HG03460 (cell line): ENCODE data around the gene GRAMD2A.
"Not testable (repeated sequence)": the region's sequence is repeated elsewhere in the genome, so short reads cannot be mapped to it uniquely, and the experiment has no call there.

ENCODE experiments used
- ATAC-seq: cut with Tn5 transposase; IDR thresholded peaks from one replicate; pipeline ENCODE4 v1.9.1; 2021; ENCODE audit not compliant: unreplicated experiment

Gene GRAMD2A

GRCh38 chr15:72189250-72189902, 8.2 kb downstream of the GRAMD2A start:
- no peak for ATAC-seq

- ATAC-seq: no peak
Measured at GRCh38 chr15:72184165-72184811, 13.3 kb downstream of the GRAMD2A start.

GRCh38 chr15:72183781-72184164, 13.8 kb downstream of the GRAMD2A start:
- no peak for ATAC-seq

- no peak for ATAC-seq
Measured at GRCh38 chr15:72182673-72183072, 14.9 kb downstream of the GRAMD2A start.

- no peak for ATAC-seq
Measured at GRCh38 chr15:72182244-72182643, 15.3 kb downstream of the GRAMD2A start.

- ATAC-seq: no peak
Measured at GRCh38 chr15:72180761-72181324, 16.7 kb downstream of the GRAMD2A start.

- ATAC-seq: no peak
Measured at GRCh38 chr15:72179950-72180581, 17.5 kb downstream of the GRAMD2A start.

GRCh38 chr15:72178976-72179585, 18.5 kb downstream of the GRAMD2A start:
- ATAC-seq: no peak

- ATAC-seq: no peak
Measured at GRCh38 chr15:72176743-72177142, 20.8 kb downstream of the GRAMD2A start.

- no peak for ATAC-seq
Measured at GRCh38 chr15:72176159-72176558, 21.4 kb downstream of the GRAMD2A start.

GRCh38 chr15:72175186-72176044, 22.2 kb downstream of the GRAMD2A start:
- no peak for ATAC-seq

- no peak for ATAC-seq
Measured at GRCh38 chr15:72174551-72175165, 22.9 kb downstream of the GRAMD2A start.

- no peak for ATAC-seq
Measured at GRCh38 chr15:72173864-72174550, 23.6 kb downstream of the GRAMD2A start.

GRCh38 chr15:72173401-72173800, 24.2 kb downstream of the GRAMD2A start:
- ATAC-seq: no peak

- no peak for ATAC-seq
Measured at GRCh38 chr15:72172796-72173195, 24.8 kb downstream of the GRAMD2A start.

- not testable (repeated sequence) for ATAC-seq
Measured at GRCh38 chr15:72171978-72172377, 25.6 kb downstream of the GRAMD2A start.

GRCh38 chr15:72170691-72171090, 26.9 kb downstream of the GRAMD2A start:
- ATAC-seq: no peak

- ATAC-seq: no peak
Measured at GRCh38 chr15:72169921-72170611, 27.5 kb downstream of the GRAMD2A start.
